ENCODE data around the gene SHISAL2B. TPM values are rescaled to one million over a fixed set of nuclear protein-coding genes. Genes with fewer than 3 reads are reported as not detected.
"Not testable (repeated sequence)": the region's sequence is repeated elsewhere in the genome, so short reads cannot be mapped to it uniquely, and the experiment has no call there.

The SHISAL2B gene
- total RNA-seq, 2 donors from 2014 or later, result not detected

DNA sequence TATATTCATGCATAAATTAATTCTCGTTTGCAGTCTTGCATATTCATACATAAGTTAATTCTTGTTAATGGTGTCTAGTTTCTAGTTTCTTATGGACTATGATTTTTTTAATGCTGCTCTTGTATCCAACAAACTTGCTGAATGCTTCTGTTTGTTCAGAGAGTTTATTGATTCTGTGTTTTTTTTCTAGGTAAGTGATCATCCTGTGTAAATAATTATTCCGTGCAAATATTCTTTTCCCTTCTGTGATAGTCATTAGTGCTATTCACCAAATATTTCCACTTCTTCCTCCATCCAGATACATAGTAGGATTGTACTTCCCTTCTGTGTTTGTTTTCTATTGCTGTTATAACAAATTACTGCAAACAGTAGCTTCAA, 35.8 kb upstream of the SHISAL2B start:
- no peaks in the 10 kb centered on the region for H3K9me3 ChIP-seq
- no peaks in the 10 kb centered on the region for H3K4me1 ChIP-seq (ENCODE audit: control insufficient read depth in 1 of 2, low read depth in 2 of 2)
- no peak for ATAC-seq (ENCODE audit: insufficient number of reproducible peaks, low FRiP score, low read depth)
- H3K27ac ChIP-seq, result no peak overlapping the region
- H3K27me3 ChIP-seq (replicated peaks; ENCODE audit: insufficient read depth), result no peaks in the 10 kb centered on the region
- no peak overlapping the region for H3K4me3 ChIP-seq
- TF ChIP-seq, protein P1, sequence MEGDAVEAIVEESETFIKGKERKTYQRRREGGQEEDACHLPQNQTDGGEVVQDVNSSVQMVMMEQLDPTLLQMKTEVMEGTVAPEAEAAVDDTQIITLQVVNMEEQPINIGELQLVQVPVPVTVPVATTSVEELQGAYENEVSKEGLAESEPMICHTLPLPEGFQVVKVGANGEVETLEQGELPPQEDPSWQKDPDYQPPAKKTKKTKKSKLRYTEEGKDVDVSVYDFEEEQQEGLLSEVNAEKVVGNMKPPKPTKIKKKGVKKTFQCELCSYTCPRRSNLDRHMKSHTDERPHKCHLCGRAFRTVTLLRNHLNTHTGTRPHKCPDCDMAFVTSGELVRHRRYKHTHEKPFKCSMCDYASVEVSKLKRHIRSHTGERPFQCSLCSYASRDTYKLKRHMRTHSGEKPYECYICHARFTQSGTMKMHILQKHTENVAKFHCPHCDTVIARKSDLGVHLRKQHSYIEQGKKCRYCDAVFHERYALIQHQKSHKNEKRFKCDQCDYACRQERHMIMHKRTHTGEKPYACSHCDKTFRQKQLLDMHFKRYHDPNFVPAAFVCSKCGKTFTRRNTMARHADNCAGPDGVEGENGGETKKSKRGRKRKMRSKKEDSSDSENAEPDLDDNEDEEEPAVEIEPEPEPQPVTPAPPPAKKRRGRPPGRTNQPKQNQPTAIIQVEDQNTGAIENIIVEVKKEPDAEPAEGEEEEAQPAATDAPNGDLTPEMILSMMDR (IDR thresholded peaks at IDR 0.05), result no peak
- DNase-seq (ENCODE audit: low spot score), result no peak
- no peaks in the 10 kb centered on the region for H3K36me3 ChIP-seq

DNA sequence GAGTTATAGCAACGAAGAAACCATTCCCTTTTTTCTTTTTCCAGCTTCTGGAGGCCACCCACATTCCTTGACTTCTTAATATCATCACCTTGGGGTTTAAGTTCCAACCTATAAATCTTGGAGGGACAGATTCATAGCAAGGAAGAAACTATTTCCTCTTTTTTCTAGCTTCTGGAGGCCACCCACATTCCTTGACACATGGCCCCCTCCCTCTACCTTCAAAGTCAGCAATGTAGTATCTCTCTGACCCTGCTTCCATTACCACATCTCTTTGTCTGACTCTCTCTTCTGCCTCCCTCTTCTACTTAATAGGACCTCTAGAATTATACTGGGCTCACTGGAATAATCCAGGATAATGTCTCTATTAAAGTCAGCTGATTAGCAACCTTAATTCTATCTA, 34.7 kb upstream of the SHISAL2B start:
- H3K9me3 ChIP-seq, result no peaks in the 10 kb centered on the region
- no peak overlapping the region for H3K27ac ChIP-seq
- TF ChIP-seq, protein P1 (IDR thresholded peaks at IDR 0.05), result no peak
- ATAC-seq (ENCODE audit: insufficient number of reproducible peaks, low FRiP score, low read depth) (no peak), DNase-seq (ENCODE audit: low spot score) (no peak)
- H3K4me3 ChIP-seq, result no peak overlapping the region
- no peaks in the 10 kb centered on the region for H3K36me3 ChIP-seq
- H3K27me3 ChIP-seq (replicated peaks; ENCODE audit: insufficient read depth), result no peaks in the 10 kb centered on the region
- no peaks in the 10 kb centered on the region for H3K4me1 ChIP-seq (ENCODE audit: control insufficient read depth in 1 of 2, low read depth in 2 of 2)

DNA sequence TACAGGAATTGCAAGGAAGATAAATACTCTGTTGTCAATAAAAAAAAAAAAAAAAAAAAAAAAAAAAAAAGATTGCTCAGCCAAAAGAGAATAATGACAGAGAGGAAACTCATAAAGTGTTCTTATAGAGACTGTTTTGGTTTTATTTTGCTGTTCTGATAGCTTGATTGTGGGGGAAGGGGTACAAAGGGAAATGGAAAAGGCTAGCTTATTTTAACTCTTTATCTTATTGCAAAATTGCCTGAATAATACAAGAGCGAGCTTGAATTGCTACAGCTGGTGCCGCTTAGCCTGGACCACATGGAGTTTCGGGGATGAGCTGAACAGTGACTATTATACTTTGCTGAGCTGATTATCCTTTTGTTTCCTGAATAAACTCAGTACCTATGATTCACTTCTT, 31.0 kb upstream of the SHISAL2B start:
- DNase-seq (ENCODE audit: low spot score) (no peak), ATAC-seq (ENCODE audit: insufficient number of reproducible peaks, low FRiP score, low read depth) (no peak)
- H3K27ac ChIP-seq, result no peak overlapping the region
- no peaks in the 10 kb centered on the region for H3K36me3 ChIP-seq
- H3K4me3 ChIP-seq, result no peak overlapping the region
- H3K27me3 ChIP-seq (replicated peaks; ENCODE audit: insufficient read depth), result no peaks in the 10 kb centered on the region
- H3K4me1 ChIP-seq (ENCODE audit: control insufficient read depth in 1 of 2, low read depth in 2 of 2), result no peaks in the 10 kb centered on the region
- TF ChIP-seq, protein P1 (IDR thresholded peaks at IDR 0.05), result no peak
- no peaks in the 10 kb centered on the region for H3K9me3 ChIP-seq

DNA sequence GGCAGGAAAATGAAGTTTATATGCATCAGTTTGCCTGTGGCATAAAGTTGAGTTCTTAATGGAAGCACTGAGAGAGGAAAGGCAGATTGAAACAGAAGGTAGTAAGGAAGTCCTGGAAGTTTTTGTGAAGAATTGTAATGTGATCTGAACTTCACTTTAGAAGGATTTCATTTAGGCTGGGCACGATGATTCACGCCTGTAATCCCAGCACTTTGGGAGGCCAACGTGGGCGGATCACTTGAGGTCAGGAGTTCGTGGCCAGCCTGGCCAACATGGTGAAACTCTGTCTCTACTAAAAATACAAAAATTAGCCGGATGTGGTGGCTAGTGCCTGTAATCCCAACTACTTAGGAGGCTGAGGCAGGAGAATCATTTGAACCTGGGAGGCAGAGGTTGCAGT, 27.1 kb upstream of the SHISAL2B start:
- H3K27ac ChIP-seq; H3K4me1 ChIP-seq (ENCODE audit: control insufficient read depth in 1 of 2, low read depth in 2 of 2); ATAC-seq (ENCODE audit: insufficient number of reproducible peaks, low FRiP score, low read depth); H3K9me3 ChIP-seq; H3K36me3 ChIP-seq; H3K27me3 ChIP-seq (replicated peaks; ENCODE audit: insufficient read depth); H3K4me3 ChIP-seq; DNase-seq (ENCODE audit: low spot score): not testable (repeated sequence)

DNA sequence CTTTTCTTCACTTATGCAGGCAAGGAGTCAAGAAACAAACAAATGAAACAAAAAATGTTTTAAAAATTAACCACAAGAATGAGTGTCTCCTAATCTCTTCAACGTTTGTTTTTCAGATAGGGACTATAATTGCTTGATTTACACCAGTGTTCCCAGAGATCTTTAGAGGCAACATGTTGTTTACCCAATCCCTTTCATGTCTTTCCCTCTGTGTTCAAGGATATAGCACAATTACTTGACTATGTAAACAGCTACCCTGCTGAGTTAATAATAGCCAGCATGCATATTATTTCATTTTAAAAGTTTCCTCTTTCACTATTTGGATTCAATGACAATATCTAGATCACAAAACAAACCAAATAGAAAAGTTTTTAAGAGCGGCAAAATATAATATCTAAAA, 25.1 kb upstream of the SHISAL2B start:
- TF ChIP-seq, protein P1 (IDR thresholded peaks at IDR 0.05), result no peak
- no peak overlapping the region for H3K27ac ChIP-seq
- no peaks in the 10 kb centered on the region for H3K9me3 ChIP-seq
- no peaks in the 10 kb centered on the region for H3K27me3 ChIP-seq (replicated peaks; ENCODE audit: insufficient read depth)
- no peak overlapping the region for H3K4me3 ChIP-seq
- DNase-seq (ENCODE audit: low spot score) (no peak), ATAC-seq (ENCODE audit: insufficient number of reproducible peaks, low FRiP score, low read depth) (no peak)
- H3K36me3 ChIP-seq, result no peaks in the 10 kb centered on the region
- no peaks in the 10 kb centered on the region for H3K4me1 ChIP-seq (ENCODE audit: control insufficient read depth in 1 of 2, low read depth in 2 of 2)

DNA sequence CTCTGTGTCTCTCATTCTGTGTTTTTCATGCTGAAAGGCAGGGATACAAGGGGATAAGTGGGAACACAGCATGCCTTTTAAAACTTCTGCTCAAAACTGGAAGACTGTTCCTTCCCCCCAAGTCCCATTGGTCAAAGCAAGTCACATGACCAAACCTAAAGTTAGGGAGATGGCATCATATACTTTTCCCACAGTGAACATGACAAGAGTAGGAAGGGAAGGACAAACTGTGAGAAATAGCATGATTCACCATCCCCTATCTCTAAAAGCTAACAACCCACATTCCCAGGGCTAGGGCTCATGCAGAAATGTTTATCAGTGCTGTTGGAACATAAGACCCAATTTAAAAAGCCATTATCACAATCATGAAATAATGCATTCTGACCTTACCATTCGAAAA, 24.2 kb upstream of the SHISAL2B start:
- ATAC-seq (ENCODE audit: insufficient number of reproducible peaks, low FRiP score, low read depth), result no peak
- TF ChIP-seq, protein P1 (IDR thresholded peaks at IDR 0.05), result no peak

More for the DNA sequence above, 24.2 kb upstream of the SHISAL2B start:
- Histone ChIP-seq H3K4me3 (no peak overlapping the region), H3K4me1 (ENCODE audit: control insufficient read depth in 1 of 2, low read depth in 2 of 2) (no peaks in the 10 kb centered on the region), H3K9me3 (no peaks in the 10 kb centered on the region), H3K27ac (no peak overlapping the region), H3K36me3 (no peaks in the 10 kb centered on the region), H3K27me3 (replicated peaks; ENCODE audit: insufficient read depth) (no peaks in the 10 kb centered on the region)
- DNase-seq (ENCODE audit: low spot score), result no peak
